Measurements from ENCODE around the gene TK1. TPM values are rescaled to one million over a fixed set of nuclear protein-coding genes. Genes with fewer than 3 reads are reported as not detected.

Gene TK1
- total RNA-seq, 1 experiment from 2014 or later, result 153 TPM

- intact Hi-C loops (cut with micrococcal nuclease; ENCODE audit: unreplicated experiment) (no loop called here), in situ Hi-C loops (cut with HindIII; ENCODE audit: low pct_unique_long_range_greater_than_20kb, low sequenced_read_pairs) (no loop called here)
- BruUV-seq (replicated peaks), result no TSS peak
- TF ChIP-seq POLR2AphosphoS5 (IDR thresholded peaks at IDR 0.05; ENCODE audit: low read depth, low read length), result no peak
- no peak for TF ChIP-seq CTCF (IDR thresholded peaks at IDR 0.05)
- no peak for TF ChIP-seq REST (IDR thresholded peaks at IDR 0.05; ENCODE audit: insufficient read depth in 1 of 2, low read depth in 2 of 2, low read length in 1 of 2)
- no peak for TF ChIP-seq SIN3A (IDR thresholded peaks at IDR 0.05; ENCODE audit: borderline replicate concordance, insufficient read depth, low read depth, low read length)
- no peak for TF ChIP-seq TCF7L2 (IDR thresholded peaks at IDR 0.05; ENCODE audit: low read depth, low read length)
- Histone ChIP-seq H3K4me3 (ENCODE audit: low read depth in 2 of 2, low read length in 2 of 2) (no peak overlapping the region), H3K4me1 (ENCODE audit: control insufficient read depth, insufficient read depth, low read length) (no peaks in the 10 kb centered on the region), H3K9me3 (ENCODE audit: control insufficient read depth, insufficient read depth, low read depth, low read length) (no peaks in the 10 kb centered on the region), H3K27me3 (ENCODE audit: control insufficient read depth, insufficient read depth, low read length) (no peaks in the 10 kb centered on the region), H3K27ac (ENCODE audit: low read length) (no peak overlapping the region), H3K36me3 (ENCODE audit: control insufficient read depth, insufficient read depth, low read length) (peaks cover 7% of the 10 kb centered on the region; the same call in 1 of the 2 replicates)
- ATAC-seq, result no peak
- ChIA-PET POLR2A (no interaction called here), CTCF (interaction anchor here (0.5 to 1.2 kb wide), 2 partner anchors 27 to 58 kb away, joined by 4 read pairs; no protein-coding TSS in a partner anchor)
- no peak for DNase-seq (ENCODE audit: low read depth, low spot score)
Measured at GRCh38 chr17:78227455-78227916, 40.6 kb upstream of the TK1 start.

GRCh38 chr17:78226759-78227454, 40.1 kb upstream of the TK1 start:
- no peak for DNase-seq (ENCODE audit: low read depth, low spot score)
- BruUV-seq (replicated peaks), result no TSS peak
- ChIA-PET POLR2A (interaction anchor here (0.6 kb wide), 2 partner anchors 19 to 770 kb away, joined by 3 to 4 read pairs; no protein-coding TSS in a partner anchor), CTCF (interaction anchor here (1.2 kb wide), 1 partner anchor 58 kb away, joined by 4 read pairs; no protein-coding TSS in a partner anchor)
- intact Hi-C loops (cut with micrococcal nuclease; ENCODE audit: unreplicated experiment) (no loop called here), in situ Hi-C loops (cut with HindIII; ENCODE audit: low pct_unique_long_range_greater_than_20kb, low sequenced_read_pairs) (no loop called here)
- Histone ChIP-seq H3K36me3 (ENCODE audit: control insufficient read depth, insufficient read depth, low read length) (peaks cover 7% of the 10 kb centered on the region; the same call in 1 of the 2 replicates), H3K4me1 (ENCODE audit: control insufficient read depth, insufficient read depth, low read length) (no peaks in the 10 kb centered on the region), H3K4me3 (ENCODE audit: low read depth in 2 of 2, low read length in 2 of 2) (no peak overlapping the region), H3K27ac (ENCODE audit: low read length) (no peak overlapping the region), H3K9me3 (ENCODE audit: control insufficient read depth, insufficient read depth, low read depth, low read length) (no peaks in the 10 kb centered on the region), H3K27me3 (ENCODE audit: control insufficient read depth, insufficient read depth, low read length) (no peaks in the 10 kb centered on the region)
- no peak for TF ChIP-seq POLR2AphosphoS5 (IDR thresholded peaks at IDR 0.05; ENCODE audit: low read depth, low read length)
- no peak for TF ChIP-seq CTCF (IDR thresholded peaks at IDR 0.05)
- TF ChIP-seq SIN3A (IDR thresholded peaks at IDR 0.05; ENCODE audit: borderline replicate concordance, insufficient read depth, low read depth, low read length), result no peak
- no peak for TF ChIP-seq TCF7L2 (IDR thresholded peaks at IDR 0.05; ENCODE audit: low read depth, low read length)
- TF ChIP-seq REST (IDR thresholded peaks at IDR 0.05; ENCODE audit: insufficient read depth in 1 of 2, low read depth in 2 of 2, low read length in 1 of 2), result no peak
- ATAC-seq, result peak; percentile 23
